Lung microvascular endothelial cell (primary cell): ENCODE results near the gene TMEM182. TPM values are rescaled to one million over a fixed set of nuclear protein-coding genes. Genes with fewer than 3 reads are reported as not detected.

Experiments used
- DNase-seq, 2 donors: peaks; one replicate each; pipeline versions ENCODE4 v3.0.0 to v3.0.0-alpha.2; 2010; ENCODE audit warnings: low read depth in 2 of 2
- total RNA-seq: library from RNA; depleted of rRNA; stranded (reverse); fragments of >200 nt; gene quantifications from 2 replicates; pipeline ENCODE4 v1.2.1, GENCODE V29; 2014

TMEM182 gene
- total RNA-seq, 1 donor from 2014 or later = 0.60 TPM

- DNase-seq = no peak
These were observed 3.2 kb downstream of the TMEM182 start for GRCh38 chr2:102765061-102765460.

- DNase-seq = no peak
These were observed 6.4 kb downstream of the TMEM182 start for GRCh38 chr2:102768253-102768652.

- DNase-seq = no peak
These were observed 7.1 kb downstream of the TMEM182 start for GRCh38 chr2:102768892-102769291.

GRCh38 chr2:102770506-102770905 lies 8.7 kb downstream of the TMEM182 start:
- DNase-seq = no peak

GRCh38 chr2:102771114-102771513 lies 9.3 kb downstream of the TMEM182 start:
- DNase-seq = no peak

- no peak for DNase-seq
These were observed 10.8 kb downstream of the TMEM182 start for GRCh38 chr2:102772659-102773058.

- no peak for DNase-seq
These were observed 11.4 kb downstream of the TMEM182 start for GRCh38 chr2:102773149-102773705.

- no peak for DNase-seq
These were observed 16.4 kb downstream of the TMEM182 start for GRCh38 chr2:102778260-102778659.

- DNase-seq = no peak
These were observed 18.6 kb downstream of the TMEM182 start for GRCh38 chr2:102780467-102780866.

GRCh38 chr2:102782187-102782586 lies 20.4 kb downstream of the TMEM182 start:
- no peak for DNase-seq

- DNase-seq = no peak
These were observed 21.1 kb downstream of the TMEM182 start for GRCh38 chr2:102782933-102783332.

- no peak for DNase-seq
These were observed 21.8 kb downstream of the TMEM182 start for GRCh38 chr2:102783506-102784183.

- DNase-seq = no peak
These were observed 23.1 kb downstream of the TMEM182 start for GRCh38 chr2:102784940-102785339.

- DNase-seq = no peak
These were observed 26.5 kb downstream of the TMEM182 start for GRCh38 chr2:102788216-102788884.

- no peak for DNase-seq
These were observed 27.0 kb downstream of the TMEM182 start for GRCh38 chr2:102788885-102789260.

GRCh38 chr2:102789349-102790090 lies 27.7 kb downstream of the TMEM182 start:
- DNase-seq = no peak

GRCh38 chr2:102790091-102790455 lies 28.2 kb downstream of the TMEM182 start:
- DNase-seq = no peak

- DNase-seq = no peak
These were observed 30.9 kb downstream of the TMEM182 start for GRCh38 chr2:102792568-102793208.

- DNase-seq = no peak
These were observed 33.8 kb downstream of the TMEM182 start for GRCh38 chr2:102795641-102796040.

GRCh38 chr2:102796337-102796736 lies 34.5 kb downstream of the TMEM182 start:
- peak in 1 of 2 donors; percentile 6 for DNase-seq

GRCh38 chr2:102797486-102797885 lies 35.7 kb downstream of the TMEM182 start:
- DNase-seq = no peak

GRCh38 chr2:102798181-102798580 lies 36.4 kb downstream of the TMEM182 start:
- DNase-seq = no peak
